Measurements from ENCODE around the gene SLC35F3.
"Not testable (repeated sequence)": the region's sequence is repeated elsewhere in the genome, so short reads cannot be mapped to it uniquely, and the experiment has no call there.

SLC35F3 gene

GRCh38 chr1:234340528-234340927, 436.1 kb downstream of the SLC35F3 start:
- in situ Hi-C loops (cut with HindIII; ENCODE audit: low sequenced_read_pairs) = no loop called here

- in situ Hi-C loops (cut with HindIII; ENCODE audit: low sequenced_read_pairs) = no loop called here
Measured at GRCh38 chr1:234342774-234343173, 438.3 kb downstream of the SLC35F3 start.

GRCh38 chr1:234345237-234345636, 440.8 kb downstream of the SLC35F3 start:
- in situ Hi-C loops (cut with HindIII; ENCODE audit: low sequenced_read_pairs) = no loop called here

GRCh38 chr1:234348964-234349363, 444.5 kb downstream of the SLC35F3 start:
- in situ Hi-C loops (cut with HindIII; ENCODE audit: low sequenced_read_pairs) = no loop called here

DNA sequence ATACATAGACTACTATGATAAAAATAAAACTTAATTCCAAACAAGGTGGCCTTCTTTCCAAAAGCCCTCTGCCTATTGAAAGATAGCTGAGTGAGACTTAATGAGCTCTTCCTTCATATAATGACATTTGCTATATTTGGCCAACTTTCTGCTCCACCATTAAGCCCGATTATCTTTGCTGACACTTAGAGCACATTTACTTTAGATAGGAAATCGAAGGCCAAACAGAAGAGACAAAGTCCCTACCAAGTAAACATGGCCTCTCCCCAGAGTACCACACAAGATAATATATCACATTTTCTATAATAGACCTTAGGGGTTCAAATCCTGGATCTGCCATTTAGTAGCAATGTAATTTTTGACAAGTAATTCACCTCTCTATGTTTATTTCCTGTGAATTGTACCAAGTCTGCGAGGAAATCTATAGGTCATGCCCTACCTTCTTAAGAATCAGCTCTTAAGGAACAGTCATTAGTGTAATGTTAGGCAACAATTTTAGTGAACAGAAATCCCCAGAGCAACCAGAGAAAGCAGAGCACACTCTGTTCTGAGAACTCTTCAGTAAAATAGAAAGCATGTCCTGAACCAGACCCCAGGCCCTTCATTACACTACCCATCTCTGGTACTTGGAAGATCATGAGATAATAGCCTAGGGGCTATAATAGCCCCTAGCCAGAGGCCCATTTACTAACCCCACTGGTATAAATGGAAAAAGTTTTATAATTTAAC, 451.5 kb downstream of the SLC35F3 start:
- in situ Hi-C loops (cut with HindIII; ENCODE audit: low sequenced_read_pairs) = no loop called here

DNA sequence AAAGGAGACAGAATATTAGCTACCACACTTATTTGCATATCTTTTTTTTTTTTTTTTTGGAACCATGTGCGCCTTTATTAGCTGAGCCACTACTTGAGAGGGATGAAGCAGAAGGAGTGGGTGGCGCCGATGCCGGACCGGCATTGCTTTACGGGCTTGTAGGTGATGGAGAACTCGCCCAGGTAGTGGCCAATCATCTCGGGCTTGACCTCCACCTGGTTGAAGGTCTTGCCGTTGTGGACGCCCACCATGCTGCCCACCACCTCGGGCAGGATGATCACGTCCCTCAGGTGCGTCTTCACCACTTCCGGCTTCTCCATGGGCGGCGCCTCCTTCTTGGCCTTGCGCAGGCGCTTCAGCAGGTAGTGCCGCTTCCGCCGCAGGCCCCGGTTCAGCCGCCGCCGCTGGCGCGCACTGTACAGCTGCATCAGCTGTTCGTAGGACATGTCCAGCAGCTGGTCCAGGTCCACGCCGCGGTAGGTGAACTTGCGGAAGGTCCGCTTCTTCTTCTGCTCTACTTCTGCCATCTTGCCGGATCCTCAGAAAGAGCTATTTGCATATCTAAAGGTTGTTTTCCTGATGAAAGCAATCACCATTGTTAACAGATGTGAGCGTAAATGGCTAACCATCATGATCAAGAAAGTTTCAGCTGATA, 452.3 kb downstream of the SLC35F3 start:
- in situ Hi-C loops (cut with HindIII; ENCODE audit: low sequenced_read_pairs) = not testable (repeated sequence)

DNA sequence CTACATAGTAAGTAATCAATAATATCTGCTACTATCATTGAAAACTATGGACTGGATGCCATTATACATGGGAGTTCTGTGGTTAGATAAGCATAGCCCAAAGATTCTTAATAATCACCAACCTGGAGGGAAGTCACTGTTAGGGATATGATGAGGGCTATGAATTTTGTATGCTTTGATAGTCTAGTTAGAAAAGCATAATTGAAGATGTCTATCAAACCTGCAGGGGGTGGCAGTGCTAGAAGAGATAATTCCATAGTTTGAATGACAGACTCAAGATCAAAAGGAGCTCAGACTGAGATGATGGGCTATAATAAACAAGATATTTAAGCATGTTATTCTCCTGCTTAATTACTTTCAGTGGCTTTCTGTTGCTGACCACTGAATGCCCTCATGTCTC, 453.4 kb downstream of the SLC35F3 start:
- in situ Hi-C loops (cut with HindIII; ENCODE audit: low sequenced_read_pairs) = no loop called here

GRCh38 chr1:234361102-234361603, 456.7 kb downstream of the SLC35F3 start:
- in situ Hi-C loops (cut with HindIII; ENCODE audit: low sequenced_read_pairs) = no loop called here

- in situ Hi-C loops (cut with HindIII; ENCODE audit: low sequenced_read_pairs) = no loop called here
Measured at GRCh38 chr1:234362558-234362957, 458.1 kb downstream of the SLC35F3 start.

- in situ Hi-C loops (cut with HindIII; ENCODE audit: low sequenced_read_pairs) = no loop called here
Measured at GRCh38 chr1:234368320-234369032, 464.0 kb downstream of the SLC35F3 start.

- in situ Hi-C loops (cut with HindIII; ENCODE audit: low sequenced_read_pairs) = no loop called here
Measured at GRCh38 chr1:234369033-234369430, 464.6 kb downstream of the SLC35F3 start.

DNA sequence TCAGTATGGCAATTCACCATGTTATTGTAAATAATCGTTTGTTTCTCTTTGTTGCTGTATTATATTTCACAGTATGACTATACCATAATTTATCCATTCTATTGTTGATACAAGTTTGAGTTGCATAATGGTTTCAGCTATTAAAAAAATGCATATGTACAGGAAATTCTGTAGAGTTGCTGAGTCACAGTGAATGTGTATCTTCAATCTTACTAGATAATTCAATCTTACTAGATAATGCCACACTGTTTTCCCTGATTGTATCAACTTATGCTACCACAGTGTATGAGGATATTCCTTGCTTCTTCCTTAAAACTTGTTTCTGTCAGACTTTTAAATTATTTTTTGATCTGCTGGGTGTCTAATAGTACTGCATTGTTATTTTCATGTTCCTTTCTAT, 465.3 kb downstream of the SLC35F3 start:
- in situ Hi-C loops (cut with HindIII; ENCODE audit: low sequenced_read_pairs) = no loop called here

DNA sequence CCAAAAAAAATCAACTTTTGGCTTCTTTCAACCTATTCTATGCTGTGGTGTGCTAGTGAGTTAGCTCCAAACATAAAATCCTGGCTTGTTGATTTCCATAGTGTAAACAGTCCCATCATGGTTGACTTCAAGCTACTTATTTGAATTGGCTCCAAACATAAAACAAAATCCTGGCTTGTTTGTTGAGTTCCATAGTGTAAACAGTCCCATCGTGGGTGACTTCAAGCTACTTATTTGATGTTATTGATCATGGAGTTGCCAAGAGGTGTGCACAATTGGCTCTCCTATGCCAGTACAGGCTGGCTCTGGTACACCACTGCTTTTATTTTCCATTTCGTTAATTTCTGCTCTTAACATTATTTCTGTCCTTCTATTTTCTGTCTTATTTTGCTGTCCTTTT, 466.9 kb downstream of the SLC35F3 start:
- in situ Hi-C loops (cut with HindIII; ENCODE audit: low sequenced_read_pairs) = no loop called here

DNA sequence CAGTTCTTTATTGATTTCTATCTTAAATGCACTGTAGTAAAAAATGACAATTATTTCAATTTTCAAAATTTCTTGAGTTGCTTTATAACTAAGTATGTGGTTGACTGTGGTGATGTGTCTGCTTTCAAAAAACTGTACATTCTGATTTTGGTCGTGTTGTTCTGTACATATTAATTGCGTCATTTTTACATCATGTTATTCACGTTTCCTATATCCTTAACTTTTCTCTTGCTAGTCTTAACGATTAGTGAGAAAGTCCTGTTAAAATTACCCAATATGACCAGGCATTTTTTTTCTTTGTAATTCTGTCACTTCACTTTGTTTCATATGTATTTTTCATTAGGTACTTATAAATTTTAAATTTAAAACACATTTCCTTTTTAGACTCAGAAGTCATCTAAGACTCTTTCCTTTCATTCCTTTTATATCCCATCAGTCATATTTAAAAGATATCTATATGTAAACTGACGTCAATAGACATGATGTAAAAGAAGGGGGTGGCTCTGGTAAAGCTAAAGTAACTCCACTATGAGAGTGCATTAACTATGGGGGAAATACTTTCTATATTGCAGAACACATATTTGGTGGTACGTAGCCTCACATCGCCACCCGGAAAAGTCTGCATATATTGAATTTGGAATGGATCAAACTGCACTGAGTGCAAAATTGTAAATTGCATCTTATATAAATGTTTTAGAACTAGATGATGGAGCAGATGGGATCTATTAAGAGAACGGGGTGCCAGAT, 467.7 kb downstream of the SLC35F3 start:
- in situ Hi-C loops (cut with HindIII; ENCODE audit: low sequenced_read_pairs) = no loop called here

DNA sequence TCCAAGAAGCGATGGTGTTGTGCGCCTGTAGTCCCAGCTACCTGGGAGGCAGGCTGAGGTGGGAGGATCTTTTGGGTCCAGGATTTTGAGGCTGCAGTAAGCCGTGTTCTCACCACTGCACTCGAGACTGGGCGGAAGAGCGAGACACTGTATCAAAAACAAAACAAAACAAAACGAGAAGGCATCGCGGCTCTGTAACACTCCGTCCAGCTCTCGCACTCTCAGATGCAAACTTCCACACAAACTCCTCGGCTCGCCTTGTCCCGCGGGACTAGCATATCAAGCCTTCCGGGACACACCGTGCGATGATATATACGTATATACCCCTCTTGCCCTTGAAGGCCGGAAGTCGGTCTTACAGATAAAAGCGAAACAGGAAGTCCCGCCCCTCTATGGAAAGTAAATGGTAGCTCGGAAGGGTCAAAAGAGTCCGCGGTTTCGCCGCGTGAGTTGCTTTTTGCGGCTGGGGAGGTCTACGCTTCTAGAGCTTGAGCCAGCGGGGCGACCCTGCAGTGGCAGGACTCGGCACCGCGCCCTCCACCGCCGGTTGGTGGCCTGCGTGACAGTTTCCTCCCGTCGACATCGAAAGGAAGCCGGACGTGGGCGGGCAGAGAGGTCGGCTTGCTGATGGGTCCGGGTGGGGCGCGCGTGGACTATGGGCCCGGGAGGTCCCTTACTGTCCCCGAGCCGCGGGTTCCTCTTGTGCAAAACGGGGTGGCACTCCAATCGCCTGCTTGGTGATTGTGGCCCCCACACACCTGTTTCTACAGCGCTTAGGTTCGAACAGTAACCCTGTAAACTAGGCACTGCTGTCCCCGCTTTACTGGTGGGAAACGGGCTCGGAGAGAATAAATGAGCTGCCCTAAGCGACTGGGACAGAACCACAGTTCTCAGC, 468.8 kb downstream of the SLC35F3 start, which contains the start of gene COA6:
COA6 (plus strand) TSS at position 393 of the 895 bp plus-strand sequence; CDS start at position 404, 11 bp downstream.
- in situ Hi-C loops (cut with HindIII; ENCODE audit: low sequenced_read_pairs) = no loop called here

DNA sequence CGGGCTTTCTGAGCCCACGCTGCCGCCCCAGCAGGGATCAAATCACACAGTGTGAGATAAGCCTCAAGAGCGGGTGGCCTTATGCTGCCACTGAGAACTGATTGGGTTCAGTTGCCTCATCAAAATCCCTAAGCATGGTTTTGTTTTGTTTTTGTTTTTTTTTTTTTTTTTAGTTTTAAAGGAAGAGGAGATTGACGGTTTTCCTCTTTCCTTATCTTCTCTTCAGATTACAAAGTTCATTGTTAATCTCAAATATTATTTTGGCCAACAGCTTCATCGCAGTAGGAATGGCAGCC, 469.4 kb downstream of the SLC35F3 start:
- in situ Hi-C loops (cut with HindIII; ENCODE audit: low sequenced_read_pairs) = no loop called here

Data from DLD1 (cell line).